Caco-2 (cell line): Measurements from ENCODE around the gene EML4. TPM values are rescaled to one million over a fixed set of nuclear protein-coding genes. Genes with fewer than 3 reads are reported as not detected.

ENCODE experiments used
- Bru-seq: library from RNA; stranded (reverse); fragments of 400-500 nt; gene quantifications from one replicate; lab custom pipeline; 2021; lab: Mats Ljungman, UMichigan
- BruChase-seq, 2 experiments: library from RNA; stranded (reverse); fragments of 400-500 nt; gene quantifications; one replicate each; lab custom pipeline; 2021; lab: Mats Ljungman, UMichigan
- BruUV-seq: library from RNA; stranded (reverse); fragments of 400-500 nt; replicated peaks from 2 replicates; lab custom pipeline; 2021; lab: Mats Ljungman, UMichigan
- CTCF ChIA-PET: fragments of 300-600 bp; sonication (Branson Sonifier 250); formaldehyde crosslinking; loops from one replicate; lab custom pipeline; 2022; ENCODE audit warnings: antibody characterized with exemption; lab: Charles Lee
- POLR2A ChIA-PET: fragments of 300-600 bp; sonication (Branson Sonifier 250); formaldehyde crosslinking; loops from one replicate; lab custom pipeline; 2022; ENCODE audit warnings: antibody characterized with exemption; lab: Charles Lee
- DNase-seq, 2 experiments: peaks; one replicate each; pipeline versions ENCODE4 v3.0.0 to v3.0.0-alpha.2; 2020 to 2022
- H3K27me3 ChIP-seq: replicated peaks from 2 replicates; pipeline ENCODE4 v1.6.0; 2011; ENCODE audit warnings: low read length; ENCODE audit not compliant: control insufficient read depth, insufficient read depth
- H3K36me3 ChIP-seq: 2 replicates; pipeline ENCODE4 v1.5.1; 2011; ENCODE audit warnings: low read length; ENCODE audit not compliant: control insufficient read depth, insufficient read depth
- H3K4me1 ChIP-seq: fragments of 250-450 bp; sonication (Bioruptor Pico); 2 replicates; pipeline ENCODE4 v1.5.1; 2020; ENCODE audit warnings: mild to moderate bottlenecking
- H3K4me3 ChIP-seq: 2 replicates; pipeline ENCODE4 v1.5.1; 2011; ENCODE audit warnings: low read depth, mild to moderate bottlenecking, control low read depth, low read length
- H3K9me3 ChIP-seq: fragments of 250-450 bp; sonication (Bioruptor Pico); 2 replicates; pipeline ENCODE4 v1.5.1; 2020; ENCODE audit warnings: mild to moderate bottlenecking, moderate library complexity
- H3K27ac Mint-ChIP-seq: one replicate; pipeline ENCODE4 v1.8.0; 2022; ENCODE audit warnings: mixed read lengths; ENCODE audit not compliant: unreplicated experiment
- H3K27me3 Mint-ChIP-seq: one replicate; pipeline ENCODE4 v1.8.0; 2022; ENCODE audit warnings: mixed read lengths; ENCODE audit not compliant: insufficient read depth, unreplicated experiment
- H3K36me3 Mint-ChIP-seq: one replicate; pipeline ENCODE4 v1.8.0; 2022; ENCODE audit warnings: mild to moderate bottlenecking, mixed read lengths; ENCODE audit not compliant: insufficient read depth, unreplicated experiment
- H3K4me1 Mint-ChIP-seq: one replicate; pipeline ENCODE4 v1.8.0; 2022; ENCODE audit warnings: low read depth, mixed read lengths; ENCODE audit not compliant: unreplicated experiment
- H3K4me3 Mint-ChIP-seq: one replicate; pipeline ENCODE4 v1.8.0; 2022; ENCODE audit warnings: mild to moderate bottlenecking, moderate library complexity, mixed read lengths; ENCODE audit not compliant: unreplicated experiment
- H3K9me3 Mint-ChIP-seq: one replicate; pipeline ENCODE4 v1.8.0; 2022; ENCODE audit warnings: mixed read lengths; ENCODE audit not compliant: unreplicated experiment
- intact Hi-C: fragments of 100-400 bp; cut with micrococcal nuclease; formaldehyde crosslinking; loops from one replicate; pipeline ENCODE4 v1.10.0; 2022; ENCODE audit not compliant: unreplicated experiment
- long read RNA-seq: library from polyadenylated mRNA; stranded (forward); transcript quantifications from one replicate; pipeline ENCODE4 v2.0.0, GENCODE V29; 2022
- total RNA-seq: library from RNA; stranded (reverse); gene quantifications from 2 replicates; pipeline ENCODE4 v1.2.3, GENCODE V29; 2022
- TF ChIP-seq, protein P1 (sequence below), 2 experiments: fragments of 200-600 bp in 1 of 2; IDR thresholded peaks; 1 replicate in 1 of 2; 2 replicates in 1 of 2; pipeline versions ENCODE4 v1.5.1 to v1.8.0; 2011 to 2022; ENCODE audit warnings: antibody characterized with exemption in 1 of 2, control low read depth in 1 of 2, inconsistent platforms in 1 of 2, low read depth in 1 of 2, low read length in 1 of 2, mild to moderate bottlenecking in 1 of 2, moderate library complexity in 1 of 2; ENCODE audit not compliant: insufficient read depth in 1 of 2, severe bottlenecking in 1 of 2, unreplicated experiment in 1 of 2

EML4 gene
- total RNA-seq, result 122 and 125 TPM in 2 replicates
- Bru-seq, nascent RNA, result percentile 95 among the genes with signal in this experiment
- BruChase-seq, experiment 1, labeled RNA remaining after a 2-hour chase, result percentile 92 among the genes with signal in this experiment
- percentile 93 among the genes with signal in this experiment for BruChase-seq, experiment 2, labeled RNA remaining after a 6-hour chase
- long read RNA-seq, full-length matches to known transcripts, result 69 of 120 reads
- long read RNA-seq, partial matches to known transcripts, result 16 of 120 reads
- long read RNA-seq, other reads (novel, unspliced or antisense), result 35 of 120 reads

- BruUV-seq, result no TSS peak
- Mint-ChIP-seq H3K27ac (peak within 1 kb of the TSS; percentile 39), H3K27me3 (no peaks in the 10 kb centered on the region), H3K4me3 (no peak within 1 kb of the TSS), H3K36me3 (peaks cover 9% of the 10 kb centered on the region), H3K4me1 (peaks cover 24% of the 10 kb centered on the region), H3K9me3 (no peaks in the 10 kb centered on the region)
- no peaks in the 10 kb centered on the region for H3K9me3 ChIP-seq
- no peaks in the 10 kb centered on the region for H3K36me3 ChIP-seq
- CTCF ChIA-PET, result no interaction called here
- POLR2A ChIA-PET, result interaction anchor here (0.5 to 1.3 kb wide), 5 partner anchors 21 to 38 kb away, joined by 3 to 6 read pairs (median 4); no protein-coding TSS in a partner anchor
- H3K4me3 ChIP-seq, result peak within 1 kb of the TSS; percentile 89
- H3K27me3 ChIP-seq, result no peaks in the 10 kb centered on the region
- intact Hi-C loops, result loop anchor here (1.0 to 5.0 kb wide), 4 partner anchors 22 to 37 kb away; no protein-coding TSS in a partner anchor
- DNase-seq, result peak; percentile 94 to 97
- H3K4me1 ChIP-seq, result peaks cover 29% of the 10 kb centered on the region
- TF ChIP-seq, protein P1, sequence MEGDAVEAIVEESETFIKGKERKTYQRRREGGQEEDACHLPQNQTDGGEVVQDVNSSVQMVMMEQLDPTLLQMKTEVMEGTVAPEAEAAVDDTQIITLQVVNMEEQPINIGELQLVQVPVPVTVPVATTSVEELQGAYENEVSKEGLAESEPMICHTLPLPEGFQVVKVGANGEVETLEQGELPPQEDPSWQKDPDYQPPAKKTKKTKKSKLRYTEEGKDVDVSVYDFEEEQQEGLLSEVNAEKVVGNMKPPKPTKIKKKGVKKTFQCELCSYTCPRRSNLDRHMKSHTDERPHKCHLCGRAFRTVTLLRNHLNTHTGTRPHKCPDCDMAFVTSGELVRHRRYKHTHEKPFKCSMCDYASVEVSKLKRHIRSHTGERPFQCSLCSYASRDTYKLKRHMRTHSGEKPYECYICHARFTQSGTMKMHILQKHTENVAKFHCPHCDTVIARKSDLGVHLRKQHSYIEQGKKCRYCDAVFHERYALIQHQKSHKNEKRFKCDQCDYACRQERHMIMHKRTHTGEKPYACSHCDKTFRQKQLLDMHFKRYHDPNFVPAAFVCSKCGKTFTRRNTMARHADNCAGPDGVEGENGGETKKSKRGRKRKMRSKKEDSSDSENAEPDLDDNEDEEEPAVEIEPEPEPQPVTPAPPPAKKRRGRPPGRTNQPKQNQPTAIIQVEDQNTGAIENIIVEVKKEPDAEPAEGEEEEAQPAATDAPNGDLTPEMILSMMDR (IDR thresholded peaks at IDR 0.05; ENCODE audit: insufficient read depth in 1 of 2, low read depth in 1 of 2, low read length in 1 of 2, severe bottlenecking in 1 of 2, unreplicated experiment in 1 of 2), result no peak
These were observed at the start of gene EML4 for GRCh38 chr2:42169100-42169873. TSS of gene EML4 (plus strand) at chr2:42169353. CDS start at chr2:42169612, 259 bp downstream.

GRCh38 chr2:42123426-42123825, 45.7 kb upstream of the EML4 start:
- DNase-seq, result no peak
- no peaks in the 10 kb centered on the region for H3K36me3 ChIP-seq
- TF ChIP-seq, protein P1 (IDR thresholded peaks at IDR 0.05; ENCODE audit: insufficient read depth in 1 of 2, low read depth in 1 of 2, low read length in 1 of 2, severe bottlenecking in 1 of 2, unreplicated experiment in 1 of 2), result no peak
- peaks cover 6% of the 10 kb centered on the region for H3K36me3 Mint-ChIP-seq
- CTCF ChIA-PET, result no interaction called here
- no peak overlapping the region for H3K4me3 ChIP-seq
- intact Hi-C loops, result no loop called here
- no peaks in the 10 kb centered on the region for H3K27me3 ChIP-seq
- H3K4me1 Mint-ChIP-seq, result peaks cover 21% of the 10 kb centered on the region
- no peak overlapping the region for H3K27ac Mint-ChIP-seq
- peaks cover 5% of the 10 kb centered on the region for H3K9me3 ChIP-seq
- no TSS peak for BruUV-seq
- H3K27me3 Mint-ChIP-seq, result no peaks in the 10 kb centered on the region
- POLR2A ChIA-PET, result no interaction called here
- no peak overlapping the region for H3K4me3 Mint-ChIP-seq
- peaks cover 10% of the 10 kb centered on the region for H3K9me3 Mint-ChIP-seq
- H3K4me1 ChIP-seq, result peaks cover 32% of the 10 kb centered on the region

DNA sequence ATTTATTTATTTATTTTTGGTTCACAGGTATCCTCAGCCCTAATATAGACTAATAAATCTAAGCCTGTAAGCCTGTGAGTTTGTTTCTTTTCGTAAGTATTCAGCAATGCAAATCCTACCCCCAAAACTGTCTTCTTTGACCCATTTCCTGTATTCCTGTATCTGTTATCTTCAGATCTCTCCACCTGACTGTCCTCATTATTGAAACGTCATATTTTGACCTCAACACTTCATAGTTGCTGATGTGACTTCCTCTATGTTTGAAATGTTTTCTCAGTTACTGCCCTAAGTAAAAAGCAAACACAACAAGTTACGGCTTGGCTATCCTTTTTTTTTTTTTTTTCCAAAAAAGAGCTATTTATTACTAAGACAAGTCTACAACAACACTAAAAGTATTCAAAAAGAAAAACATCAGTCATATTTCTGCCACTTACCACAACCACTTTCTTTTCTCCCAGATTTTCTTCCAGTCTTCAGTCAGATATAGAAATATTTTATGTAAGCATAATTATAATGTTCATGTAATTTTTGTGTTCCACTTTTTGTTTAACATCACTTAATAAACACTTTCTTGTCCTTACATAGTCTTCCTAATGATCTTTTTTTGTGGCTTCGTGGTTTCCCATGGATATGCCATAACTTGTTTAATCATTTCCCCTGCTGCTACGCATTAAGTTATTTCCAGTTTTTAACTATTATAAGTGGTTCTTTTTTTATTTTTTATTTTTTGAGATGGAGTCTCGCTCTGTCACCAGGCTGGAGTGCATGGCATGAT, 45.0 kb upstream of the EML4 start:
- no TSS peak for BruUV-seq
- ChIA-PET POLR2A (no interaction called here), CTCF (no interaction called here)
- DNase-seq, result no peak
- H3K27me3 Mint-ChIP-seq, result no peaks in the 10 kb centered on the region
- peaks cover 6% of the 10 kb centered on the region for H3K36me3 Mint-ChIP-seq
- H3K9me3 ChIP-seq, result peaks cover 5% of the 10 kb centered on the region
- peaks cover 29% of the 10 kb centered on the region for H3K4me1 ChIP-seq
- peaks cover 26% of the 10 kb centered on the region for H3K4me1 Mint-ChIP-seq
- H3K4me3 ChIP-seq, result no peak overlapping the region
- H3K36me3 ChIP-seq, result no peaks in the 10 kb centered on the region
- no peak overlapping the region for H3K4me3 Mint-ChIP-seq
- H3K27ac Mint-ChIP-seq, result no peak overlapping the region
- intact Hi-C loops, result no loop called here
- H3K27me3 ChIP-seq, result no peaks in the 10 kb centered on the region
- TF ChIP-seq, protein P1 (IDR thresholded peaks at IDR 0.05; ENCODE audit: insufficient read depth in 1 of 2, low read depth in 1 of 2, low read length in 1 of 2, severe bottlenecking in 1 of 2, unreplicated experiment in 1 of 2), result no peak
- H3K9me3 Mint-ChIP-seq, result peaks cover 10% of the 10 kb centered on the region
